GDM1 (cell line): Measurements from ENCODE around the gene SLC44A4.
"Not testable (repeated sequence)": the region's sequence is repeated elsewhere in the genome, so short reads cannot be mapped to it uniquely, and the experiment has no call there.

ENCODE experiments used
- DNase-seq: peaks from one replicate; lab custom pipeline; 2025; lab: John Stamatoyannopoulos, UW

The SLC44A4 gene

DNA sequence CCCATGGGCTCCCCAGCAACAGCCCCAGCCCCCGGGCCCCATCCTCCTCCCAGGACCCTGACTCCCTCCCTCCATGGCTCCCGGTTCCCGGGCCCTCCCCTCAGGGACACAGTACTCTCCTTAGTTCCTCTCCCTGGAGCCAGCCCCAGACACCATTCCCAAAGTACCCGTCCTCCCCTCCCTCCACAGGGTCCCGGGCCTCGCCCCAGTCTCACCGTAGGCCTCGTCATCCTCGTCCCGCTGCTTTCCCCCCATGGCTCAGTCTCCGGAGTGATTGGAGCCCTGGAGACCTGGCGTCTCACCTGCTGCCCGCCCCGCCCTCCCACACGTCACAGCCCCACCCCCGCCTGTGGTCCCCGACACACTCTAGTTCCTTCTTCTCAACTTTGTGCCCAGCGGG is at the start of gene SLC44A4:
Gene SLC44A4 (minus strand): TSS at position 272 of the 400 bp plus-strand sequence. CDS start 17 bp downstream, at position 255.
- DNase-seq = no peak

- no peak for DNase-seq
Measured at GRCh38 chr6:31928672-31928939, 49.8 kb upstream of the SLC44A4 start.

GRCh38 chr6:31927863-31928671 is 49.3 kb upstream of the SLC44A4 start:
- DNase-seq = no peak

DNA sequence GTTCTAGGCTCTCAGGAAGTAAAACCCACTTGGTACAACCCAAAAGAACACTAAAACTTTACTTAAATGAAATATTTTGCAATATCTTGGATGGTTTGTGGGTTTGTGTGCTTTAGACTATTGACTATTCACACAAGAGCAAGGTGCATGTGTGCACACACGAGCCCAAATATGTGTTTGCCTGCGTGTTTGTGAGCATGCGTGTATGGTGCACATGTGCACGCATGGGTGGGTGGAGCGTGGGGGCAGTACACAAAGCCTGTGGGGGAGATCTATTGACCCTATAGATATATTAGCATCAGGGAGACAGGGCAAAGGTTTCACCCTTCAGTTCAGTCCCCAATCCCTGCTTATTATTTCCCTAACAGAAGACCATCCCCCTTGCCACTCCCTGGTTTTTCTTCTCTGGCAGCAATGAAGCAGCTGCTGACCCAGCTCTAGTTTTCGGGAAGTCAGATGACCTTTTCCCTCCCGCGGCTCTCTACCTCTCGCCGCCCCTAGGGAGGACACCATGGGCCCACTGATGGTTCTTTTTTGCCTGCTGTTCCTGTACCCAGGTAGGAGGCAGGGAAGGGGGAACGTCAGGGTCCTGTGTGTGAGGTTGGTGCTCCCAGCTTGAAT is 48.6 kb upstream of the SLC44A4 start, which contains the start of gene C2:
Gene C2 (plus strand): TSS at position 476 of the 621 bp plus-strand sequence. CDS start 36 bp downstream, at position 512.
- DNase-seq = no peak

- DNase-seq = no peak
Measured at GRCh38 chr6:31922942-31923341, 44.1 kb upstream of the SLC44A4 start.

GRCh38 chr6:31920811-31921210 is 42.0 kb upstream of the SLC44A4 start:
- no peak for DNase-seq

GRCh38 chr6:31919624-31920303 is 41.0 kb upstream of the SLC44A4 start:
- no peak for DNase-seq

- no peak for DNase-seq
Measured at GRCh38 chr6:31918069-31918720, 39.4 kb upstream of the SLC44A4 start.

- no peak for DNase-seq
Measured at GRCh38 chr6:31915756-31916155, 37.0 kb upstream of the SLC44A4 start.

DNA sequence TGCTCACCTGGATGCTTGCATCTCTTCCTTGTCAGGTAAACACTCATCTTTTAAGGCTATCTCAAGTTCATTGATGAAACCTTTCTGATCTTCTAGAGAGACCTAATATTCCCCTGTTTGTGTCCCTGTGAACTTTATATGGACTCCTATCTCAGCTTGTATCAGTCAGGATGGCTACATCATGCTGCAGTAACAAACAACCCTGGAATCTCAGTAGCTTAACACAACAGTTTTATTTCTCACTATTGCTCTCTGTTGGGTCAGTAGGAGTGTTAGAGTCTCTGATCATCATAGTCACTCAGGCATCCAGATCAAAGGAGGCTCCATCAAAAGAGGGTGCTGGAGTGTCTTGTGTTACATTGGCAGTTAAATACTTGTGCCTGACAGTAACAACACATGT is 36.6 kb upstream of the SLC44A4 start:
- no peak for DNase-seq

GRCh38 chr6:31911826-31912585 is 33.2 kb upstream of the SLC44A4 start:
- DNase-seq = no peak

GRCh38 chr6:31909298-31909697 is 30.5 kb upstream of the SLC44A4 start:
- not testable (repeated sequence) for DNase-seq

DNA sequence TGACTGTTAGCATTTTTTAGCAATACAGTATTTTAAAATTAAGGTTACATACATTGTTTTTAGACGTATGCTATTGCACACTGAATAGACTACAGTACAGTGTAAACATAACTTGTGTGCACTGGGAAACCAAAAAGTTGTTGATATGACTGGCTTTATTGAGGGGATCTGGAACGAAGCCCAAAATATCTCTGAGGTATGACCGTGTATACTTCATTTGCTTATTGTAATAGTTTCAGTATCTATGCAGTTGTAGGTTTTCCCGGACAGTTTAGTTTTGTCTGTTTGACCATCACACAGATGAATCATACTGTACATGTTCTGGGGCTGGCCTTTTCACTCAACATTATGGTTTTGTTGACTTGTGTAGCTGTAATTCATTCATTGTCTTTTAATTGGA is 30.0 kb upstream of the SLC44A4 start:
- no peak for DNase-seq

DNA sequence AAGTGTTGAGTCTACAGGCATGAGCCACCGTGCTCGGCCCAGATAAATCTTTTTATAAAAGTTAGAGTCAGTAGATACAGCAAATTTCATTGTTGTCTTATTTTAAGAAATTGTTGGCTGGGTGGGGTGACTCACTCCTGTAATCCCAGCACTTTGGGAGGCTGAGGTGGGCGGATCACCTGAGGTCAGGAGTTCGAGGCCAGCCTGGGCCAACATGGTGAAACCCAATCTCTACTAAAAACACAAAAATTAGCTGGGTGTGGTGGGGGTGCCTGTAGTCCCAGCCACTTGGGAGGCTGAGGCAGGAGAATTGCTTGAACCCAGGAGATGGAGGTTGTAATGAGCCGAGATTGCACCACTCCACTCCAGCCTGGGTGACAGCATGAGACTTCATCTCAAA is 29.5 kb upstream of the SLC44A4 start:
- not testable (repeated sequence) for DNase-seq

DNA sequence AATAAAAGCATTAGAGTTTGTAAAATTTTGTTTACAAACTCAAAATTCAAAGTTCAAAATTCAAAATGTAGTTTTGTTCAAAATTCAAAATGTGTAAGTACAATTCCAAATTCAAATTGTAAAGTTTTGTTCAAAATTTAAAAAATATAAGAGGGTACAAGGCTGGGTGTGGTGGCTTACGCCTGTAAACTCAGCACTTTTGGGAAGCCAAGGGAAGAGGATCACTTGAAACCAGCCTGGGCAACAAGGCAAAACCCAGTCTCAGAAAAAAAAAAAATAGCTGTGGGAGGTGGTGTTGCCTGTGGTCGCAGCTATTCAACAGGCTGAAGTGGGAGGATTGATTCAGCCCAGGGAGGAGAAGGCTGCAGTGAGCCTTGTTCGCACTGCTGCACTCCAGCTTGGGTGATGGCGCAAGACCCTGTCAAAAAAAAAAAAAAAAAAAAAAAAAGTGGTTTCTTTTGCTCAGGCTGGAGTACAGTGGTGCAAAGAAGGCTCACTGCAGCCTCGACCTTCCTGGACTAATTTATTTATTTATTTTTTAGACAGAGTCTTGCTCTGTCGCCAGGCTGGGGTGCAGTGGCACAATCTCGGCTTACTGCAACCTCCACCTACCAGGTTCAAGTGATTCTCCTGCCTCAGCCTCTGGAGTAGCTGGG is 28.5 kb upstream of the SLC44A4 start:
- DNase-seq = peak; percentile 44

GRCh38 chr6:31906727-31907126 is 27.9 kb upstream of the SLC44A4 start:
- not testable (repeated sequence) for DNase-seq

GRCh38 chr6:31906122-31906521 is 27.3 kb upstream of the SLC44A4 start:
- no peak for DNase-seq

GRCh38 chr6:31905041-31905440 is 26.2 kb upstream of the SLC44A4 start:
- no peak for DNase-seq

GRCh38 chr6:31903957-31904356 is 25.2 kb upstream of the SLC44A4 start:
- DNase-seq = no peak

GRCh38 chr6:31901953-31902643 is 23.3 kb upstream of the SLC44A4 start, which contains the start of gene ZBTB12:
ZBTB12 (minus strand) TSS chr6:31902086; CDS start chr6:31901305, 781 bp downstream.
- DNase-seq = peak; percentile 82
